HepG2 (cell line): ENCODE results near the gene CDC42EP4. TPM values are rescaled to one million over a fixed set of nuclear protein-coding genes. Genes with fewer than 3 reads are reported as not detected.

Source experiments
- ATAC-seq: fragments of 200-7000 bp; cut with Tn5 transposase; 3 replicates; pipeline ENCODE4 v1.9.1; 2020; ENCODE audit warnings: mild to moderate bottlenecking, moderate library complexity
- BruUV-seq: library from RNA; stranded (reverse); fragments of 400-500 nt; replicated peaks from 2 replicates; lab custom pipeline; 2021; lab: Mats Ljungman, UMichigan
- CTCF ChIA-PET: fragments of 300-600 bp; formaldehyde crosslinking; extraction: SDS; loops from one replicate; lab custom pipeline; 2021; ENCODE audit warnings: low total read pairs, inconsistent platforms, low intra/inter-chr PET ratio; lab: Yijun Ruan, JAX
- POLR2A ChIA-PET: fragments of 350-600 bp; sonication (Branson Sonifier 250); formaldehyde crosslinking; loops from one replicate; lab custom pipeline; 2020; ENCODE audit warnings: antibody characterized with exemption, inconsistent platforms; lab: Yijun Ruan, JAX
- DNase-seq: peaks from one replicate; pipeline ENCODE4 v3.0.0-alpha.2; 2015; ENCODE audit warnings: low spot score
- FAIRE-seq: peaks from 3 replicates; lab custom pipeline; 2011; peaks lifted over from hg19 to GRCh38; lab: Jason Lieb, UNC
- H2AFZ ChIP-seq: one replicate; pipeline ENCODE4 v1.6.1; 2011; ENCODE audit warnings: low read length, inconsistent platforms
- H3K27ac ChIP-seq: fragments of 300-600 bp; 3 replicates; pipeline ENCODE4 v1.8.0; 2011; ENCODE audit warnings: mixed run types, mild to moderate bottlenecking, mixed read lengths, low read length, inconsistent platforms; ENCODE audit not compliant: insufficient read depth; ENCODE audit errors: extremely low read length
- H3K27me3 ChIP-seq, 2 experiments: fragments of 200-600 bp in 1 of 2; 2 replicates in 1 of 2; 3 replicates in 1 of 2; pipeline versions ENCODE4 v1.6.0 to v1.8.0; 2011; ENCODE audit warnings: low read length in 2 of 2, mild to moderate bottlenecking in 2 of 2, moderate library complexity in 2 of 2, inconsistent platforms in 1 of 2; ENCODE audit not compliant: insufficient read depth in 2 of 2, control insufficient read depth in 1 of 2
- H3K36me3 ChIP-seq, 2 experiments: fragments of 200-600 bp in 1 of 2; replicated peaks in 1 of 2; 2 replicates in 1 of 2; 3 replicates in 1 of 2; pipeline versions ENCODE4 v1.5.1 to v1.8.0; 2011; ENCODE audit warnings: low read length in 2 of 2, inconsistent platforms in 1 of 2; ENCODE audit not compliant: insufficient read depth in 2 of 2, control insufficient read depth in 1 of 2
- H3K4me1 ChIP-seq: 2 replicates; pipeline ENCODE4 v1.5.1; 2012; ENCODE audit warnings: low read length, inconsistent platforms; ENCODE audit not compliant: insufficient read depth
- H3K4me2 ChIP-seq: 2 replicates; pipeline ENCODE4 v1.6.0; 2011; ENCODE audit warnings: low read depth, low read length, inconsistent platforms
- H3K4me3 ChIP-seq, 3 experiments: fragments of 200-600 bp in 1 of 3; sonication (generic), shearing (Covaris generic) in 1 of 3; replicated peaks in 1 of 3; 2 replicates each; pipeline ENCODE4 v1.5.1; 2011 to 2016; ENCODE audit warnings: low read length in 3 of 3, inconsistent platforms in 2 of 3, low read depth in 2 of 3, mild to moderate bottlenecking in 2 of 3, control low read depth in 1 of 3, mixed read lengths in 1 of 3; ENCODE audit not compliant: insufficient read depth in 1 of 3
- H3K79me2 ChIP-seq: one replicate; pipeline ENCODE4 v1.6.1; 2011; ENCODE audit warnings: low read length, inconsistent platforms; ENCODE audit not compliant: insufficient read depth
- H3K9ac ChIP-seq: 2 replicates; pipeline ENCODE4 v1.6.0; 2011; ENCODE audit warnings: mild to moderate bottlenecking, low read depth, low read length, inconsistent platforms; ENCODE audit not compliant: insufficient read depth
- H3K9me3 ChIP-seq: 2 replicates; pipeline ENCODE4 v1.5.1; 2012; ENCODE audit warnings: mild to moderate bottlenecking, low read length
- H4K20me1 ChIP-seq: 2 replicates; pipeline ENCODE4 v1.6.0; 2011; ENCODE audit warnings: inconsistent platforms, mild to moderate bottlenecking, low read length, moderate library complexity; ENCODE audit not compliant: insufficient read depth
- AKAP8 ChIP-seq: sonication (generic); formaldehyde crosslinking; IDR thresholded peaks from 2 replicates; pipeline ENCODE4 v1.5.1; 2020; ENCODE audit warnings: mild to moderate bottlenecking, missing genetic modification reagents
- CERS6 ChIP-seq: sonication (generic); formaldehyde crosslinking; IDR thresholded peaks from 2 replicates; pipeline ENCODE4 v1.5.0; 2020; ENCODE audit warnings: missing genetic modification reagents
- JUND ChIP-seq: sonication (generic); formaldehyde crosslinking; IDR thresholded peaks from 2 replicates; pipeline ENCODE4 v1.8.0; 2022; ENCODE audit warnings: mild to moderate bottlenecking, missing genetic modification reagents
- NR2F2 ChIP-seq: IDR thresholded peaks from 2 replicates; pipeline ENCODE4 v1.6.1; 2012; ENCODE audit warnings: low read depth, inconsistent platforms, borderline replicate concordance
- RARA ChIP-seq: IDR thresholded peaks from 2 replicates; pipeline ENCODE4 v1.6.1; 2016; ENCODE audit warnings: missing genetic modification reagents, missing compliant biosample characterization
- SAP130 ChIP-seq: IDR thresholded peaks from 2 replicates; pipeline ENCODE4 v1.6.1; 2016; ENCODE audit warnings: low read depth
- SMARCC2 ChIP-seq: fragments of 450-650 bp; IDR thresholded peaks from 2 replicates; pipeline ENCODE4 v1.6.1; 2017; ENCODE audit warnings: antibody characterized with exemption, mild to moderate bottlenecking
- SMYD3 ChIP-seq: sonication (generic); formaldehyde crosslinking; IDR thresholded peaks from 2 replicates; pipeline ENCODE4 v1.8.1; 2023; ENCODE audit warnings: mild to moderate bottlenecking, missing genetic modification reagents
- ZBTB33 ChIP-seq: sonication (generic); formaldehyde crosslinking; IDR thresholded peaks from 2 replicates; pipeline ENCODE4 v1.4.0; 2020; ENCODE audit warnings: missing genetic modification reagents
- ZBTB38 ChIP-seq: sonication (generic); formaldehyde crosslinking; IDR thresholded peaks from 2 replicates; pipeline ENCODE4 v1.5.1; 2020; ENCODE audit warnings: mild to moderate bottlenecking, missing genetic modification reagents
- ZFP36L2 ChIP-seq: sonication (generic); formaldehyde crosslinking; IDR thresholded peaks from 2 replicates; pipeline ENCODE4 v1.4.0; 2020; ENCODE audit warnings: missing genetic modification reagents
- ZNF12 ChIP-seq: sonication (generic); formaldehyde crosslinking; IDR thresholded peaks from 2 replicates; pipeline ENCODE4 v1.5.0; 2020; ENCODE audit warnings: missing genetic modification reagents
- ZNF260 ChIP-seq: sonication (generic); formaldehyde crosslinking; IDR thresholded peaks from 2 replicates; pipeline ENCODE4 v1.4.0; 2020; ENCODE audit warnings: missing genetic modification reagents, low read depth, mild to moderate bottlenecking, borderline replicate concordance
- ZNF670 ChIP-seq: sonication (generic); formaldehyde crosslinking; IDR thresholded peaks from 2 replicates; pipeline ENCODE4 v1.8.0; 2022; ENCODE audit warnings: mild to moderate bottlenecking, missing genetic modification reagents, borderline replicate concordance
- ZNF740 ChIP-seq: sonication (generic); formaldehyde crosslinking; IDR thresholded peaks from 2 replicates; pipeline ENCODE4 v1.4.0; 2020; ENCODE audit warnings: missing genetic modification reagents
- ZNF746 ChIP-seq: sonication (generic); formaldehyde crosslinking; IDR thresholded peaks from 2 replicates; pipeline ENCODE4 v1.8.0; 2022; ENCODE audit warnings: mild to moderate bottlenecking, missing genetic modification reagents
- ZNF784 ChIP-seq: sonication (generic); formaldehyde crosslinking; IDR thresholded peaks from 2 replicates; pipeline ENCODE4 v1.5.1; 2020; ENCODE audit warnings: missing genetic modification reagents, mild to moderate bottlenecking, borderline replicate concordance
- WGBS: methylation state at CpG from one replicate; pipeline ENCODE4 v1.1.6; 2017; ENCODE audit warnings: low lambda C conversion rate; 5-methylcytosine and 5-hydroxymethylcytosine counted together
- in situ Hi-C: cut with HindIII; loops from 2 replicates; pipeline ENCODE4 v1.10.0; 2017; ENCODE audit warnings: low pct_unique_long_range_greater_than_20kb; ENCODE audit not compliant: extremely low pct_ligation_motif_present
- intact Hi-C: fragments of 100-400 bp; cut with micrococcal nuclease; formaldehyde crosslinking; loops from one replicate; pipeline ENCODE4 v1.10.0; 2022; ENCODE audit not compliant: unreplicated experiment
- polyA plus RNA-seq, 8 experiments: library from polyadenylated mRNA; depleted of rRNA in 3 of 8; stranded (reverse) in 7 of 8; unstranded in 1 of 8; fragments of >200 nt; fragmentation: Illumina TruSeq in 4 of 8; extraction: Trizol in 4 of 8; gene quantifications; 2 replicates each; pipeline versions ENCODE4 v1.2.1 to v1.2.3, GENCODE V29; 2011 to 2016; ENCODE audit warnings: low read depth in 4 of 8, missing spikeins in 1 of 8, mixed read lengths in 1 of 8; ENCODE audit not compliant: insufficient read depth in 1 of 8
- total RNA-seq, 5 experiments: library from RNA; depleted of rRNA; stranded (reverse); fragments of >200 nt; fragmentation: Illumina TruSeq; extraction: Trizol; gene quantifications; 2 replicates each; pipeline ENCODE4 v1.2.3, GENCODE V29; 2016; ENCODE audit warnings: low read depth in 1 of 5

CDC42EP4 gene
- total and polyA plus RNA-seq, 2 of the 13 experiments (the other 11 are each of a cell fraction or from before 2014, with no cell fraction given), result 19.0 to 54.0 TPM

GRCh38 chr17:73297934-73298861, 13.6 kb downstream of the CDC42EP4 start:
- Histone ChIP-seq H3K36me3 (peaks cover 6 to 14% of the 10 kb centered on the region in 2 experiments; a peak in 3 of 5 replicates), H4K20me1 (peaks cover 45% of the 10 kb centered on the region; the same call in 1 of the 2 replicates), H3K9me3 (no peaks in the 10 kb centered on the region), H3K4me2 (no peak overlapping the region), H3K4me3 (no peak overlapping the region), H2AFZ (no peak overlapping the region), H3K27me3 (no peaks in the 10 kb centered on the region), H3K4me1 (peaks cover 86% of the 10 kb centered on the region), H3K9ac (no peak overlapping the region), H3K79me2 (peaks cover 75% of the 10 kb centered on the region), H3K27ac (peak overlapping the region; percentile 7)
- intact Hi-C loops (loop anchor here (2.0 kb wide), 1 partner anchor 13 kb away; no protein-coding TSS in a partner anchor), in situ Hi-C loops (loop anchor here (25.0 kb wide), 1 partner anchor 1139 kb away; the partner anchor contains the start of gene GPRC5C)
- DNase-seq, result peak; percentile 36
- ATAC-seq, result peak; percentile 53
- BruUV-seq, result no TSS peak
- POLR2A ChIA-PET, result interaction anchor here (1.1 to 7.9 kb wide), 3 partner anchors 9 to 36 kb away, joined by 7 to 77 read pairs (median 7); partner anchors contain the start of gene CPSF4L
- CTCF ChIA-PET, result no interaction called here
- WGBS, result 94% methylated on average over 15 of the region's 15 CpGs
- FAIRE-seq, result peak; percentile 37
- no peak for TF ChIP-seq ZNF670
- peak; percentile 59; the same call in 1 of the 2 replicates for TF ChIP-seq RARA (CRISPR knock-in tag)
- no peak for TF ChIP-seq ZNF746 (CRISPR knock-in tag)
- no peak for TF ChIP-seq NR2F2
- no peak for TF ChIP-seq ZNF740 (CRISPR knock-in tag)
- TF ChIP-seq ZNF12 (CRISPR knock-in tag), result no peak
- TF ChIP-seq ZBTB33 (CRISPR knock-in tag), result peak; percentile 93
- TF ChIP-seq CERS6 (CRISPR knock-in tag), result no peak
- TF ChIP-seq ZNF784 (CRISPR knock-in tag), result no peak
- no peak for TF ChIP-seq ZFP36L2 (CRISPR knock-in tag)
- TF ChIP-seq SAP130 (CRISPR knock-in tag), result 0 out of 2 replicates have a peak, but pooled peaks have one; percentile 16
- peak; percentile 28; the same call in 1 of the 2 replicates for TF ChIP-seq ZBTB38 (CRISPR knock-in tag)
- no peak for TF ChIP-seq SMARCC2
- no peak for TF ChIP-seq ZNF260 (CRISPR knock-in tag)
- 0 out of 2 replicates have a peak, but pooled peaks have one; percentile 11 for TF ChIP-seq JUND (CRISPR knock-in tag)
- no peak for TF ChIP-seq AKAP8 (CRISPR knock-in tag)
- TF ChIP-seq SMYD3 (CRISPR knock-in tag), result no peak
